ENCODE results near the gene OR2G2. TPM values are rescaled to one million over a fixed set of nuclear protein-coding genes. Genes with fewer than 3 reads are reported as not detected.

The OR2G2 gene
- total RNA-seq, 1 donor from 2014 or later: not detected

GRCh38 chr1:247638781-247639180 is 50.6 kb downstream of the OR2G2 start:
- Mint-ChIP-seq H3K9me3 (peaks cover 22% of the 10 kb centered on the region), H3K27me3 (ENCODE audit: insufficient read depth, low read depth) (peaks cover 6% of the 10 kb centered on the region), H3K4me3 (no peak overlapping the region), H3K4me1 (peaks cover 3% of the 10 kb centered on the region), H3K36me3 (no peaks in the 10 kb centered on the region), H3K27ac (no peak overlapping the region)
- Histone ChIP-seq H3K27me3 (peaks cover 15% of the 10 kb centered on the region), H3K4me1 (no peaks in the 10 kb centered on the region), H3K9ac (no peak overlapping the region), H3F3A (ENCODE audit: low read depth) (no peaks in the 10 kb centered on the region), H2AFZ (replicated peaks) (no peak overlapping the region), H3K4me3 (no peak overlapping the region), H3K4me2 (no peak overlapping the region), H3K27ac (no peak overlapping the region), H3K79me2 (ENCODE audit: low read depth) (no peaks in the 10 kb centered on the region), H3K9me3 (ENCODE audit: low read depth) (no peaks in the 10 kb centered on the region), H3K36me3 (no peaks in the 10 kb centered on the region), H4K20me1 (ENCODE audit: low read depth) (no peaks in the 10 kb centered on the region)
- no peak for TF ChIP-seq EZH2 (IDR thresholded peaks at IDR 0.05)
- TF ChIP-seq EZH2phosphoT487 (IDR thresholded peaks at IDR 0.05): no peak
- no peak for DNase-seq (ENCODE audit: low spot score)

Small RNA genes within 50 kb of the gene (small RNA-seq; reads per million reads assigned to genes)
- not detected for gene RF00026

Other genes starting within 250 kb of the OR2G2 start
- 0.09 and 2.6 TPM in 2 replicates for gene NLRP3, start 172.2 kb upstream of the OR2G2 start, total RNA-seq (ENCODE audit: low replicate concordance)
- gene OR2B11, start 130.3 kb upstream of the OR2G2 start, total RNA-seq (ENCODE audit: low replicate concordance): not detected in 2 replicates
- gene OR2C3, start 51.9 kb upstream of the OR2G2 start, total RNA-seq (ENCODE audit: low replicate concordance): not detected in 2 replicates
- not detected in 2 replicates for gene GCSAML, start 39.2 kb upstream of the OR2G2 start, total RNA-seq (ENCODE audit: low replicate concordance)
- gene OR2G3, start 17.2 kb downstream of the OR2G2 start, total RNA-seq (ENCODE audit: low replicate concordance): not detected in 2 replicates
- gene OR13G1, start 91.4 kb downstream of the OR2G2 start, total RNA-seq (ENCODE audit: low replicate concordance): not detected in 2 replicates
- not detected in 2 replicates for gene OR6F1, start 128.3 kb downstream of the OR2G2 start, total RNA-seq (ENCODE audit: low replicate concordance)
- not detected in 2 replicates for gene OR14K1, start 150.3 kb downstream of the OR2G2 start, total RNA-seq (ENCODE audit: low replicate concordance)
- not detected in 2 replicates for gene OR14A2, start 159.8 kb downstream of the OR2G2 start, total RNA-seq (ENCODE audit: low replicate concordance)
- gene OR1C1, start 172.2 kb downstream of the OR2G2 start, total RNA-seq (ENCODE audit: low replicate concordance): not detected in 2 replicates
- not detected in 2 replicates for gene OR14A16, start 235.8 kb downstream of the OR2G2 start, total RNA-seq (ENCODE audit: low replicate concordance)